ENCODE data around the gene ARHGAP18. TPM values are rescaled to one million over a fixed set of nuclear protein-coding genes. Genes with fewer than 3 reads are reported as not detected.

The ARHGAP18 gene
- total RNA-seq, 4 donors from 2014 or later = 5.1 to 12.7 (median 7.7) TPM

DNA sequence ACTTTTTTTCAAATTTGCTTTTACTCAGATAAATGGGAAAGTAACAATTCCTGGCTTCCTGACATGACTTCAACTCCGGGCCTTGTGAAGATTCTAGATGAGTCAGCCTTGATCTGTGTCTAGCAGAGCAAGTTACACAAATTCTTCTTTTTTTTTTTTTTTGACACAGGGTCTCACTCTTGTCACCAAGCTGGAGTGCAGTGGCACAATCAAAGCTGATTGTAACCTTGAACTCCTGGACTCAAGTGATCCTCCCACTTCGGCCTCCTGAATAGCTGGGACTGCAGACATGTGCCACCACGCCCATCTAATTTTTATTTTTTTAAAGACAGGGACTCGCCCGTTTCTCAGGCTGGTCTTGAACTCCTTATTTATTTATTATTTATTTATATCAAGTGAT is 7.3 kb upstream of the ARHGAP18 start:
- intact Hi-C loops (cut with DNase I; ENCODE audit: low total_unique reads) = no loop called here
- WGBS, 2 donors = 41 to 60% methylated on average over 5 of the region's 5 CpGs
- TF ChIP-seq, protein P1, sequence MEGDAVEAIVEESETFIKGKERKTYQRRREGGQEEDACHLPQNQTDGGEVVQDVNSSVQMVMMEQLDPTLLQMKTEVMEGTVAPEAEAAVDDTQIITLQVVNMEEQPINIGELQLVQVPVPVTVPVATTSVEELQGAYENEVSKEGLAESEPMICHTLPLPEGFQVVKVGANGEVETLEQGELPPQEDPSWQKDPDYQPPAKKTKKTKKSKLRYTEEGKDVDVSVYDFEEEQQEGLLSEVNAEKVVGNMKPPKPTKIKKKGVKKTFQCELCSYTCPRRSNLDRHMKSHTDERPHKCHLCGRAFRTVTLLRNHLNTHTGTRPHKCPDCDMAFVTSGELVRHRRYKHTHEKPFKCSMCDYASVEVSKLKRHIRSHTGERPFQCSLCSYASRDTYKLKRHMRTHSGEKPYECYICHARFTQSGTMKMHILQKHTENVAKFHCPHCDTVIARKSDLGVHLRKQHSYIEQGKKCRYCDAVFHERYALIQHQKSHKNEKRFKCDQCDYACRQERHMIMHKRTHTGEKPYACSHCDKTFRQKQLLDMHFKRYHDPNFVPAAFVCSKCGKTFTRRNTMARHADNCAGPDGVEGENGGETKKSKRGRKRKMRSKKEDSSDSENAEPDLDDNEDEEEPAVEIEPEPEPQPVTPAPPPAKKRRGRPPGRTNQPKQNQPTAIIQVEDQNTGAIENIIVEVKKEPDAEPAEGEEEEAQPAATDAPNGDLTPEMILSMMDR (IDR thresholded peaks at IDR 0.05) = no peak
- no peak for TF ChIP-seq POLR2A (IDR thresholded peaks at IDR 0.05)
- DNase-seq (ENCODE audit: low spot score in 2 of 2) = no peak
- H3K4me3 ChIP-seq (ENCODE audit: low read depth, poor library complexity, severe bottlenecking) = no peak overlapping the region

DNA sequence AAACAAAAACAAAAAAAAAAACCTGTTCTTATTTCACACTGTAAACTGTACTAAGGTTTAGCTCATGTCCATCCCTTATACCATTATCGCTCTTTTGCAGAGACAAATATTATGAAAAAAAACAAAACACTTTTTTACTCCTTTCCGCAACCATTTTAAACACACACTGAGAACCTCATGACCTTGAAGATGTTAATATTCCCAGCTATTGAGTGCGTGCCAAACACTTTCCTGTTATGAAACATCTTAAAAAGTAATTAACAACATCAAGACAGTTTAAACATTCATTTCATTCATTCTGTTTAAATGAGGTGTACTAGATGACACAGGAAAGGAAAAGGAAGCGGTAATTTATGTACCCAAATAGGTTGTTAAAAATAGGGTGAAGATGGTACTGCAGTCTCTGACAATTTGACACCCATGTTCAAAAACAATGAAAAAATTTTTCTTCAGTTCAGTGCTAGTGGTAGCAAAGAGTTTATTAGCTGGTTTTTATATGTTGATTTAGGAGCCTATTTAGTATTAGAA is 3.9 kb upstream of the ARHGAP18 start:
- no peak for DNase-seq (ENCODE audit: low spot score in 2 of 2)
- intact Hi-C loops (cut with DNase I; ENCODE audit: low total_unique reads) = no loop called here
- TF ChIP-seq, protein P1 (IDR thresholded peaks at IDR 0.05) = no peak
- no peak for TF ChIP-seq POLR2A (IDR thresholded peaks at IDR 0.05)
- WGBS, 2 donors = 80 to 86% methylated on average over 4 of the region's 4 CpGs
- no peak overlapping the region for H3K4me3 ChIP-seq (ENCODE audit: low read depth, poor library complexity, severe bottlenecking)

DNA sequence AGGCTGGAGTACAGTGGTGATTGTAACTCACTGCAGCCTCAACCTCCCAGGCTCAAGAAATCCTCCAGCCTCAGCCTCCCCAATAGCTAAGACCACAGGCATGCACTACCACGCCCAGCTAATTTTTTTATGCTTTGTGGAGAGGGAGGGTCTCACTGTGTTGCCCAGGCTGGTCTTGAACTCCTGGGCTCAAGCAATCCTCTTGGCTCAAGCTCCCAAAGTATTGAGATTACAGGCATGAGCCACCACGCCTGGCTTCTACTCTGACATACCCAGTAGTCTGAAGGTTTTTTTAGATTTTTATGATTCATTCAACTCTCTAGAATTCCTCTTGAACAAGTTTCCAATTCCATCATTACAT is 1.3 kb upstream of the ARHGAP18 start:
- TF ChIP-seq POLR2A (IDR thresholded peaks at IDR 0.05) = no peak
- TF ChIP-seq, protein P1 (IDR thresholded peaks at IDR 0.05) = no peak
- WGBS, 2 donors = 82 to 84% methylated on average over 2 of the region's 2 CpGs
- intact Hi-C loops (cut with DNase I; ENCODE audit: low total_unique reads) = no loop called here
- H3K4me3 ChIP-seq (ENCODE audit: low read depth, poor library complexity, severe bottlenecking) = no peak overlapping the region
- no peak for DNase-seq (ENCODE audit: low spot score in 2 of 2)

DNA sequence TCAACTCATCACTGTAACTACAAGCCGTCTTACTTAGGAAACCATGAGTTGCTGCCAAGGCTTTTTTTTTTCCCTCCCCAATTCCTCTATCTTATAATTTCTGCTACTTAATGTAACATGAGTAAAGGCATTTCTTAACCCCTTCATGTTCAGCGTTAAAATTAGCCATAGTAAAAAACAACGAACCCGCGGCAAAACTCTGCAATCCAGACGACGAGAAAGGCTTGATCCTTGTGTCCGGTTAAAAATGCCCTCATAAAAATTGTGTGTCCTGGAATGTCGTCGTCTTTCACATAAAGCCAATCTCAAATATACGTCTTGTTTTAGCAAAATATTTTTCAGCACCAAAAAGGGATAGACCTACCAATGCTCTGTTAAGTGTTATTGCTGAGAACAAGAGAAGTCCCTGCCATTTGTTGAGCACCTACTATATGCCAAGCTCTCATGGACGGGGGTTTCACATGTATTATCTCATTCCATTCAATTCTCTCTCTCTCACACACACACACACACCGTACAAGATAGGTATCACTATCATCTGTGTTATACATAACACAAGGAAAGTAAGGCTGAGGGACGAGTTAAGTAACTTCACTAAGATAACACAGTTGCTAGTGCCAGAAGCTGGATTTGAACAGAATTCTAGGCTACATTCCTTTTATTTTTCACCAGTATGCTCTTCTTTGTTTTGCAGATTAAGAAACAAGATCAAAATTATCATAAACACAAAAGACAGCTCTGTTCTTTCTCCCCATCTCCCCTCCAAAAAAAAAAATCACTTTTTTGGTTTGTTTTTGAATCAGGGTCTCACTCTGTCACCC is 683 bp upstream of the ARHGAP18 start:
- TF ChIP-seq POLR2A (IDR thresholded peaks at IDR 0.05) = no peak
- TF ChIP-seq, protein P1 (IDR thresholded peaks at IDR 0.05) = no peak
- WGBS, 2 donors = 24 to 35% methylated on average over 14 of the region's 14 CpGs
- DNase-seq (ENCODE audit: low spot score in 2 of 2) = no peak
- intact Hi-C loops (cut with DNase I; ENCODE audit: low total_unique reads) = no loop called here
- H3K4me3 ChIP-seq (ENCODE audit: low read depth, poor library complexity, severe bottlenecking) = no peak overlapping the region

DNA sequence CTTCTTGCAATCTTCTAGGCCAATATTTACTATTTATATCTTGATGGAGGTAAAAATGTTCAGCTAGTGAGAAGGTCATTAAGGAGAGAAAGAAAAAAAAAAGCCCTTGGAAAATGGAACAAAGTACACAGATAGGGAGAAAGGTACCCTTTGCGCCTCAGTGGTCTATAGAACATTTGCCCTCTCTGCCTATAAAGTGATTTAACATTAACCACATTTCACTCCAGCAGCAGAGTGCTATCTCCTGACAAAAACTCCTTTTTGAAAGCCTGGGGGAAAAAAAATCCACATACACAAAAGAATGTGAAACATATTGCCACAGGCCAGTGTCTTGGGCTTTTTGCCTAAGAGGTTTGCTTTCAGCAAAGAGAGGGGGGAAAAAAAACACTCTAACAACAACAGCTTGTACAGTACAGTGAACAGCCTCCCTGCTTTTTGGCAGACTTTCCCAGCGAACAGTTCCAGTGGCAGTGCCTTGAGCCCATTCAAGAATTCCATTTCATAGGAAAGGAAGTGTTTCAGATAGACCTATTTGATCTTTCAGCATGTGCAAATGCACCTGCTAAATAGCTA is 695 bp downstream of the ARHGAP18 start:
- intact Hi-C loops (cut with DNase I; ENCODE audit: low total_unique reads) = no loop called here
- WGBS, 2 donors = 24 to 28% methylated on average over 2 of the region's 2 CpGs
- no peak for TF ChIP-seq POLR2A (IDR thresholded peaks at IDR 0.05)
- H3K4me3 ChIP-seq (ENCODE audit: low read depth, poor library complexity, severe bottlenecking) = peak overlapping the region; percentile 61
- no peak for DNase-seq (ENCODE audit: low spot score in 2 of 2)

DNA sequence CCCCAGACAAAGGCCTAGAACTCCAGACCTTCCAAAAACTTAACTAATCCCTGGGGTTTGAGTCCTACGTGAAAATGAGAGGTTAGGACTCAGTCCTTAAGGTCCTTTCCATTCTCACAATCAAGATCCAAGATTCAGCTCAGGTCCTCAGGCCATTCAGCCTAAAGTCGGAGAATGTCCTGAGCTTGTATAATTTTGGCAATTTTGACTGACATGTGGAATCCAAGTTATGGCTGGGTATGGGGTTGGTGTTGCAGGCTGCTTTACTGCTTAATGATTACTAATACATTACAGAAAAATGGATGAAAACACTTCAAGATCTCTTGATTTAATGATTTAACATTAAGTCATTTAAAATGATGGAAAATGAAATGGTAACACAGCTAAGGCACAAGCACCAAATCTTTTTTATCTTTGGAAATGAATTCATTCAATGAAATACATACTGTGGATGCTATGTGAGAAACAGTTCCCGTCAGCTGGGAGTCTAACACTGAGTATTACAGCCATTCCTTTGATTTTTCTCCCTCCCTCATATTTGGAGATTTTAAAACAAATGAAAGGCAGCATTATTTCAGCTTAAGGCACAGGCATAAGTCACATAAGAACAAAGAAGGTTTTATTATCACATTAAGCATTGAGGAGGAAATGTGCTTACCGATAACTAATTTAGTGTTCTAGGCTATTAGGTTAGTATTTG is 1.3 kb downstream of the ARHGAP18 start:
- 36 to 42% methylated on average over 4 of the region's 4 CpGs for WGBS, 2 donors
- DNase-seq (ENCODE audit: low spot score in 2 of 2) = no peak
- intact Hi-C loops (cut with DNase I; ENCODE audit: low total_unique reads) = no loop called here
- no peak overlapping the region for H3K4me3 ChIP-seq (ENCODE audit: low read depth, poor library complexity, severe bottlenecking)
- no peak for TF ChIP-seq POLR2A (IDR thresholded peaks at IDR 0.05)
- TF ChIP-seq, protein P1 (IDR thresholded peaks at IDR 0.05) = no peak

All from lower leg skin (tissue), 4 donors.